HCT116 (cell line): ENCODE data around the gene XPNPEP1. TPM values are rescaled to one million over a fixed set of nuclear protein-coding genes. Genes with fewer than 3 reads are reported as not detected.

Experiments
- ATAC-seq: fragments of 200-7000 bp; cut with Tn5 transposase; 2 replicates; pipeline ENCODE4 v1.9.1; 2020; ENCODE audit warnings: mild to moderate bottlenecking, moderate library complexity
- BruUV-seq: library from RNA; stranded (reverse); fragments of 400-500 nt; replicated peaks from 2 replicates; lab custom pipeline; 2021; lab: Mats Ljungman, UMichigan
- CTCF ChIA-PET: fragments of 300-600 bp; sonication (Branson Sonifier 250); formaldehyde crosslinking; loops from one replicate; lab custom pipeline; 2021; ENCODE audit warnings: antibody characterized with exemption; lab: Charles Lee
- POLR2A ChIA-PET: fragments of 300-600, 350-600 bp; sonication (Branson Sonifier 250); formaldehyde crosslinking; loops from one replicate; lab custom pipeline; 2021; ENCODE audit warnings: antibody characterized with exemption; lab: Charles Lee
- RAD21 ChIA-PET, 2 experiments: fragments of 300-600 bp; sonication (Branson Sonifier 250); formaldehyde crosslinking; loops; one replicate each; lab custom pipeline; 2023; ENCODE audit warnings: low total read pairs in 2 of 2; ENCODE audit not compliant: uncharacterized antibody in 2 of 2, unreplicated experiment in 2 of 2, low non-redundant PET in 1 of 2; lab: Charles Lee
- DNase-seq: peaks from one replicate; pipeline ENCODE4 v3.0.0-alpha.2; 2010; ENCODE audit warnings: low read depth, low spot score
- H2AFZ ChIP-seq: fragments of 200-600 bp; shearing (Covaris generic), sonication (generic); 2 replicates; pipeline ENCODE4 v1.6.1; 2017; ENCODE audit warnings: low read depth, mixed run types, mixed read lengths, antibody characterized with exemption, low read length; ENCODE audit not compliant: poor library complexity, severe bottlenecking
- H3K27ac ChIP-seq: 2 replicates; pipeline ENCODE4 v1.5.1; 2012; ENCODE audit warnings: low read depth, low read length
- H3K27me3 ChIP-seq: fragments of 200-600 bp; sonication (generic); 2 replicates; pipeline ENCODE4 v1.6.1; 2016; ENCODE audit warnings: mixed run types, low read length, mixed read lengths; ENCODE audit not compliant: insufficient read depth
- H3K36me3 ChIP-seq, 2 experiments: fragments of 200-500 bp in 1 of 2; fragments of 200-600 bp in 1 of 2; sonication (Bioruptor generic) in 1 of 2; sonication (generic) in 1 of 2; 2 replicates each; pipeline versions ENCODE4 v1.5.1 to v1.6.1; 2014 to 2016; ENCODE audit warnings: low read length in 2 of 2, inconsistent platforms in 1 of 2, mixed read lengths in 1 of 2, mixed run types in 1 of 2; ENCODE audit not compliant: insufficient read depth in 2 of 2, control insufficient read depth in 1 of 2
- H3K4me1 ChIP-seq, 2 experiments: fragments of 200-600 bp in 1 of 2; sonication (generic) in 1 of 2; 2 replicates each; pipeline versions ENCODE4 v1.5.1 to v1.6.1; 2012 to 2017; ENCODE audit warnings: low read length in 2 of 2, inconsistent platforms in 1 of 2, mild to moderate bottlenecking in 1 of 2, mixed read lengths in 1 of 2, mixed run types in 1 of 2, moderate library complexity in 1 of 2; ENCODE audit not compliant: insufficient read depth in 2 of 2, control insufficient read depth in 1 of 2
- H3K4me2 ChIP-seq: fragments of 200-600 bp; sonication (generic); 2 replicates; pipeline ENCODE4 v1.6.1; 2017; ENCODE audit warnings: mixed run types, low read length, mixed read lengths
- H3K4me3 ChIP-seq, 2 experiments: fragments of 200-600 bp in 1 of 2; sonication (generic) in 1 of 2; replicated peaks in 1 of 2; 2 replicates each; pipeline ENCODE4 v1.5.1; 2011 to 2016; ENCODE audit warnings: low read length in 2 of 2, control low read depth in 1 of 2, low read depth in 1 of 2, mild to moderate bottlenecking in 1 of 2, mixed read lengths in 1 of 2, mixed run types in 1 of 2
- H3K79me2 ChIP-seq: fragments of 200-600 bp; sonication (generic); 2 replicates; pipeline ENCODE4 v1.6.1; 2017; ENCODE audit warnings: mild to moderate bottlenecking, mixed run types, low read length, moderate library complexity, mixed read lengths; ENCODE audit not compliant: insufficient read depth
- H3K9ac ChIP-seq: fragments of 200-600 bp; sonication (generic); 2 replicates; pipeline ENCODE4 v1.6.1; 2016; ENCODE audit warnings: low read length, mixed read lengths
- H3K9me2 ChIP-seq: fragments of 200-600 bp; sonication (generic), shearing (Covaris generic); 2 replicates; pipeline ENCODE4 v1.6.1; 2017; ENCODE audit warnings: mixed run types, mild to moderate bottlenecking, moderate library complexity; ENCODE audit not compliant: insufficient read depth
- H3K9me3 ChIP-seq, 2 experiments: fragments of 200-500 bp in 1 of 2; fragments of 200-600 bp in 1 of 2; sonication (Bioruptor generic) in 1 of 2; sonication (generic) in 1 of 2; 2 replicates each; pipeline ENCODE4 v1.6.1; 2014 to 2017; ENCODE audit warnings: low read length in 2 of 2, mixed read lengths in 2 of 2, inconsistent platforms in 1 of 2, low read depth in 1 of 2, mild to moderate bottlenecking in 1 of 2, mixed run types in 1 of 2, moderate library complexity in 1 of 2; ENCODE audit not compliant: control insufficient read depth in 1 of 2, insufficient read depth in 1 of 2
- H4K20me1 ChIP-seq: fragments of 200-600 bp; sonication (generic), shearing (Covaris generic); 2 replicates; pipeline ENCODE4 v1.6.1; 2017; ENCODE audit warnings: mixed run types, mild to moderate bottlenecking, moderate library complexity; ENCODE audit not compliant: insufficient read depth
- CBX3 ChIP-seq: IDR thresholded peaks from 2 replicates; pipeline ENCODE4 v1.6.1; 2012; ENCODE audit warnings: low read depth
- CEBPB ChIP-seq: IDR thresholded peaks from 2 replicates; pipeline ENCODE4 v1.6.1; 2012; ENCODE audit warnings: low read depth
- EGR1 ChIP-seq: IDR thresholded peaks from 2 replicates; pipeline ENCODE4 v1.6.1; 2012; ENCODE audit warnings: low read depth
- ELF1 ChIP-seq: IDR thresholded peaks from 2 replicates; pipeline ENCODE4 v1.6.1; 2012; ENCODE audit warnings: low read depth, borderline replicate concordance
- EZH2phosphoT487 ChIP-seq: fragments of 200-600 bp; IDR thresholded peaks from 2 replicates; pipeline ENCODE4 v1.6.1; 2018; ENCODE audit warnings: antibody characterized with exemption, borderline replicate concordance
- POLR2A ChIP-seq: IDR thresholded peaks from 2 replicates; pipeline ENCODE4 v1.7.0; 2011; ENCODE audit warnings: borderline replicate concordance; ENCODE audit not compliant: insufficient read depth, insufficient read length; ENCODE audit errors: extremely low read depth
- RAD21 ChIP-seq: IDR thresholded peaks from 2 replicates; pipeline ENCODE4 v1.6.1; 2012; ENCODE audit warnings: low read depth, mild to moderate bottlenecking
- REST ChIP-seq: IDR thresholded peaks from 2 replicates; pipeline ENCODE4 v1.6.1; 2012; ENCODE audit warnings: low read depth
- YY1 ChIP-seq: IDR thresholded peaks from 2 replicates; pipeline ENCODE4 v1.6.1; 2011; ENCODE audit warnings: low read length, low read depth, moderate library complexity, mild to moderate bottlenecking; ENCODE audit not compliant: insufficient replicate concordance; ENCODE audit errors: extremely low read depth
- ZFX ChIP-seq: fragments of 450-650 bp; IDR thresholded peaks from 2 replicates; pipeline ENCODE4 v1.6.1; 2017
- ZNF274 ChIP-seq: fragments of 200-500 bp; sonication (Bioruptor generic); IDR thresholded peaks from 2 replicates; pipeline ENCODE4 v1.6.1; 2014; ENCODE audit warnings: mild to moderate bottlenecking, low read depth, low read length, inconsistent platforms
- intact Hi-C: fragments of 100-400 bp; cut with micrococcal nuclease; formaldehyde crosslinking; loops from 2 replicates; pipeline ENCODE4 v1.10.0; 2022
- total RNA-seq: library from RNA; stranded (reverse); gene quantifications from one replicate; pipeline ENCODE4 v1.2.1, GENCODE V29; 2021; ENCODE audit not compliant: unreplicated experiment
- TF ChIP-seq, protein P1 (sequence below): IDR thresholded peaks from 2 replicates; pipeline ENCODE4 v1.6.1; 2012
- TF ChIP-seq, protein P2 (sequence below), 3 experiments: fragments of 200-600 bp in 1 of 3; sonication (generic) in 1 of 3; IDR thresholded peaks in 2 of 3; conservative IDR thresholded peaks in 1 of 3; 2 replicates each; pipeline ENCODE4 v1.5.1; 2012 to 2017; ENCODE audit warnings: low read depth in 2 of 3, low read length in 2 of 3, antibody characterized with exemption in 1 of 3, borderline replicate concordance in 1 of 3, control low read depth in 1 of 3, mild to moderate bottlenecking in 1 of 3, mixed read lengths in 1 of 3, mixed run types in 1 of 3, moderate library complexity in 1 of 3; ENCODE audit not compliant: insufficient read depth in 1 of 3

The XPNPEP1 gene
- total RNA-seq, 1 experiment from 2014 or later, result 87.3 TPM

- no peak overlapping the region for H3K4me3 ChIP-seq
- no peaks in the 10 kb centered on the region for H3K9me3 ChIP-seq
- no peak overlapping the region for H2AFZ ChIP-seq
- no peak for DNase-seq
- H3K4me1 ChIP-seq, result peaks cover 10 to 12% of the 10 kb centered on the region in 2 experiments; a peak in 3 of 4 replicates
- no peak overlapping the region for H3K27ac ChIP-seq
- H3K36me3 ChIP-seq, result no peaks in the 10 kb centered on the region
- ATAC-seq, result no peak
- intact Hi-C loops, result no loop called here
- no peaks in the 10 kb centered on the region for H3K27me3 ChIP-seq
- ChIA-PET POLR2A (no interaction called here), CTCF (no interaction called here), RAD21 (no interaction called here)
- no peaks in the 10 kb centered on the region for H4K20me1 ChIP-seq
- H3K79me2 ChIP-seq, result no peaks in the 10 kb centered on the region
- H3K4me2 ChIP-seq, result no peak overlapping the region
- no peak overlapping the region for H3K9ac ChIP-seq
- BruUV-seq, result no TSS peak
- H3K9me2 ChIP-seq, result no peaks in the 10 kb centered on the region
- TF ChIP-seq EZH2phosphoT487 (no peak), REST (no peak), ZFX (no peak), EGR1 (no peak), RAD21 (no peak), ZNF274 (no peak), CBX3 (no peak), CEBPB (no peak), POLR2A (no peak), YY1 (no peak), ELF1 (no peak)
- TF ChIP-seq, protein P1, sequence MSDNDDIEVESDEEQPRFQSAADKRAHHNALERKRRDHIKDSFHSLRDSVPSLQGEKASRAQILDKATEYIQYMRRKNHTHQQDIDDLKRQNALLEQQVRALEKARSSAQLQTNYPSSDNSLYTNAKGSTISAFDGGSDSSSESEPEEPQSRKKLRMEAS, result no peak
- TF ChIP-seq, protein P2, sequence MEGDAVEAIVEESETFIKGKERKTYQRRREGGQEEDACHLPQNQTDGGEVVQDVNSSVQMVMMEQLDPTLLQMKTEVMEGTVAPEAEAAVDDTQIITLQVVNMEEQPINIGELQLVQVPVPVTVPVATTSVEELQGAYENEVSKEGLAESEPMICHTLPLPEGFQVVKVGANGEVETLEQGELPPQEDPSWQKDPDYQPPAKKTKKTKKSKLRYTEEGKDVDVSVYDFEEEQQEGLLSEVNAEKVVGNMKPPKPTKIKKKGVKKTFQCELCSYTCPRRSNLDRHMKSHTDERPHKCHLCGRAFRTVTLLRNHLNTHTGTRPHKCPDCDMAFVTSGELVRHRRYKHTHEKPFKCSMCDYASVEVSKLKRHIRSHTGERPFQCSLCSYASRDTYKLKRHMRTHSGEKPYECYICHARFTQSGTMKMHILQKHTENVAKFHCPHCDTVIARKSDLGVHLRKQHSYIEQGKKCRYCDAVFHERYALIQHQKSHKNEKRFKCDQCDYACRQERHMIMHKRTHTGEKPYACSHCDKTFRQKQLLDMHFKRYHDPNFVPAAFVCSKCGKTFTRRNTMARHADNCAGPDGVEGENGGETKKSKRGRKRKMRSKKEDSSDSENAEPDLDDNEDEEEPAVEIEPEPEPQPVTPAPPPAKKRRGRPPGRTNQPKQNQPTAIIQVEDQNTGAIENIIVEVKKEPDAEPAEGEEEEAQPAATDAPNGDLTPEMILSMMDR (IDR thresholded peaks at IDR 0.05 in 2 of 3, conservative IDR thresholded peaks at IDR 0.05 in 1 of 3; ENCODE audit: borderline replicate concordance in 1 of 3, insufficient read depth in 1 of 3, low read depth in 2 of 3, low read length in 2 of 3), result no peak
- TF ChIP-seq, all 23 proteins: peak for 0
These were observed 36.2 kb upstream of the XPNPEP1 start for GRCh38 chr10:109959259-109960145.
